WTC11 (cell line): ENCODE measurements around the gene NDUFA1.

Experiments
- SOX15 ChIP-seq: fragments of 250-450 bp; sonication (Bioruptor Pico); IDR thresholded peaks from 2 replicates; pipeline ENCODE4 v1.9.0; 2021; ENCODE audit warnings: mild to moderate bottlenecking
- ZNF121 ChIP-seq: sonication (generic); formaldehyde crosslinking; IDR thresholded peaks from 2 replicates; pipeline ENCODE4 v1.8.0; 2023; ENCODE audit warnings: missing genetic modification reagents
- TF ChIP-seq, protein P1 (sequence below): fragments of 200-600 bp; IDR thresholded peaks from 2 replicates; pipeline ENCODE4 v1.8.0; 2022; ENCODE audit warnings: antibody characterized with exemption
- TF ChIP-seq, protein P2 (sequence below): sonication (generic); formaldehyde crosslinking; IDR thresholded peaks from 2 replicates; pipeline ENCODE4 v1.8.0; 2022; ENCODE audit warnings: mild to moderate bottlenecking, missing genetic modification reagents

DNA sequence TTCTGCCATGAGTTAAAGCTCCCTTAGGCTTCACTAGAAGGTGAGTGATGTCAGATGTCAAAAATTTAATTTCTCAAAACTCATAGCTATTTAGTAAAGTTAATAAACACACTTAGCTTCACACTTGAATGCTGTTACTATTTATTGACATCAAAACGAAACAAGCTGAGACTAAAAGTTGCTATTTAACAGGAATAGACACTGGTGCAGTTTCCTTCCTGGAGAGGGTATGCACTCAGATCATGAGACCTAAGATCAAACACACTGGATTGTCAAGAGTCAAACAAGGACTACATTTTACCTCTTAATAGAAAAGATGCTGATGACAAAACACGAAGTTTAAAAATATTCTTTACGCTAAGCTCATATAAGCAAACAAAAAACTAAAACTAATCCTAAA is 37.7 kb upstream of the NDUFA1 start:
- TF ChIP-seq, protein P1, sequence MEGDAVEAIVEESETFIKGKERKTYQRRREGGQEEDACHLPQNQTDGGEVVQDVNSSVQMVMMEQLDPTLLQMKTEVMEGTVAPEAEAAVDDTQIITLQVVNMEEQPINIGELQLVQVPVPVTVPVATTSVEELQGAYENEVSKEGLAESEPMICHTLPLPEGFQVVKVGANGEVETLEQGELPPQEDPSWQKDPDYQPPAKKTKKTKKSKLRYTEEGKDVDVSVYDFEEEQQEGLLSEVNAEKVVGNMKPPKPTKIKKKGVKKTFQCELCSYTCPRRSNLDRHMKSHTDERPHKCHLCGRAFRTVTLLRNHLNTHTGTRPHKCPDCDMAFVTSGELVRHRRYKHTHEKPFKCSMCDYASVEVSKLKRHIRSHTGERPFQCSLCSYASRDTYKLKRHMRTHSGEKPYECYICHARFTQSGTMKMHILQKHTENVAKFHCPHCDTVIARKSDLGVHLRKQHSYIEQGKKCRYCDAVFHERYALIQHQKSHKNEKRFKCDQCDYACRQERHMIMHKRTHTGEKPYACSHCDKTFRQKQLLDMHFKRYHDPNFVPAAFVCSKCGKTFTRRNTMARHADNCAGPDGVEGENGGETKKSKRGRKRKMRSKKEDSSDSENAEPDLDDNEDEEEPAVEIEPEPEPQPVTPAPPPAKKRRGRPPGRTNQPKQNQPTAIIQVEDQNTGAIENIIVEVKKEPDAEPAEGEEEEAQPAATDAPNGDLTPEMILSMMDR, result no peak
- TF ChIP-seq ZNF121 (CRISPR knock-in tag), result no peak
- no peak for TF ChIP-seq SOX15 (CRISPR knock-in tag)
- TF ChIP-seq, protein P2, sequence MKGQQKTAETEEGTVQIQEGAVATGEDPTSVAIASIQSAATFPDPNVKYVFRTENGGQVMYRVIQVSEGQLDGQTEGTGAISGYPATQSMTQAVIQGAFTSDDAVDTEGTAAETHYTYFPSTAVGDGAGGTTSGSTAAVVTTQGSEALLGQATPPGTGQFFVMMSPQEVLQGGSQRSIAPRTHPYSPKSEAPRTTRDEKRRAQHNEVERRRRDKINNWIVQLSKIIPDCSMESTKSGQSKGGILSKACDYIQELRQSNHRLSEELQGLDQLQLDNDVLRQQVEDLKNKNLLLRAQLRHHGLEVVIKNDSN, result no peak
